ENCODE measurements around the gene CPT1B.

DNA sequence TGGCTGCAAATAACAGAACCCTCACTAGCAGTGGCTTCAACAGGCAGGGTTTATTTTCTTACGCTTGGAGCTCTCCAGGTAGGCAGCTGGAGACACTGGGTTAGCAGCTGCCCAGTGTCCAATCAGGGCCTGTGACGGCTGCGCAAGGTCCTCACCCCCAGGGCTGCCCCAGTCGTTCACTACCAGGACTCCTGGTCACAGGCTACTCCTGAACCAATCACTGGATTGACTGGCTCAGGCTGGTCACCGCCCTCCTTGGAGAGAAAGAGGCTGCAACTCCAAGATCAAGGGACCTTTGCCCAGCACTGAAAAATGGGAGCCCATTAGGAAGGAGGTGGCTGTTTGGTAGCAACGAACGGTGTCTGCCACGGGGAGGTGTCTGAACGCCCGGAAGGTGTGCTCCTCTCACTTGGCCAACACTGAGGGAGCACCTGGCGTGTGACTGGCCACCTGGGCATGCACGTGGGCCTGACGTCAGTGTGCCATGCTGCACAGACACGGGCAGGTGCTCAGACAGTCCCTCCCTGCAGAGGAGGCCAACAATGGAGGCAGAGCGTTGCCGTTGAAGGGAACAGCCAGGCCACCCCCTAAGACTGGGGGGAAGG, 44.6 kb upstream of the CPT1B start:
- TF ChIP-seq, protein P1, sequence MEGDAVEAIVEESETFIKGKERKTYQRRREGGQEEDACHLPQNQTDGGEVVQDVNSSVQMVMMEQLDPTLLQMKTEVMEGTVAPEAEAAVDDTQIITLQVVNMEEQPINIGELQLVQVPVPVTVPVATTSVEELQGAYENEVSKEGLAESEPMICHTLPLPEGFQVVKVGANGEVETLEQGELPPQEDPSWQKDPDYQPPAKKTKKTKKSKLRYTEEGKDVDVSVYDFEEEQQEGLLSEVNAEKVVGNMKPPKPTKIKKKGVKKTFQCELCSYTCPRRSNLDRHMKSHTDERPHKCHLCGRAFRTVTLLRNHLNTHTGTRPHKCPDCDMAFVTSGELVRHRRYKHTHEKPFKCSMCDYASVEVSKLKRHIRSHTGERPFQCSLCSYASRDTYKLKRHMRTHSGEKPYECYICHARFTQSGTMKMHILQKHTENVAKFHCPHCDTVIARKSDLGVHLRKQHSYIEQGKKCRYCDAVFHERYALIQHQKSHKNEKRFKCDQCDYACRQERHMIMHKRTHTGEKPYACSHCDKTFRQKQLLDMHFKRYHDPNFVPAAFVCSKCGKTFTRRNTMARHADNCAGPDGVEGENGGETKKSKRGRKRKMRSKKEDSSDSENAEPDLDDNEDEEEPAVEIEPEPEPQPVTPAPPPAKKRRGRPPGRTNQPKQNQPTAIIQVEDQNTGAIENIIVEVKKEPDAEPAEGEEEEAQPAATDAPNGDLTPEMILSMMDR (IDR thresholded peaks at IDR 0.05): no peak
- no peak for TF ChIP-seq POLR2A (IDR thresholded peaks at IDR 0.05)

Data from lower leg skin (tissue), 3 donors.